GM18867 (cell line): ENCODE results near the gene EPHB2.
"Not testable (repeated sequence)": the region's sequence is repeated elsewhere in the genome, so short reads cannot be mapped to it uniquely, and the experiment has no call there.

Experiments
- ATAC-seq: cut with Tn5 transposase; IDR thresholded peaks from one replicate; pipeline ENCODE4 v1.9.1; 2021; ENCODE audit warnings: mild to moderate bottlenecking, moderate library complexity; ENCODE audit not compliant: unreplicated experiment

EPHB2 gene

DNA sequence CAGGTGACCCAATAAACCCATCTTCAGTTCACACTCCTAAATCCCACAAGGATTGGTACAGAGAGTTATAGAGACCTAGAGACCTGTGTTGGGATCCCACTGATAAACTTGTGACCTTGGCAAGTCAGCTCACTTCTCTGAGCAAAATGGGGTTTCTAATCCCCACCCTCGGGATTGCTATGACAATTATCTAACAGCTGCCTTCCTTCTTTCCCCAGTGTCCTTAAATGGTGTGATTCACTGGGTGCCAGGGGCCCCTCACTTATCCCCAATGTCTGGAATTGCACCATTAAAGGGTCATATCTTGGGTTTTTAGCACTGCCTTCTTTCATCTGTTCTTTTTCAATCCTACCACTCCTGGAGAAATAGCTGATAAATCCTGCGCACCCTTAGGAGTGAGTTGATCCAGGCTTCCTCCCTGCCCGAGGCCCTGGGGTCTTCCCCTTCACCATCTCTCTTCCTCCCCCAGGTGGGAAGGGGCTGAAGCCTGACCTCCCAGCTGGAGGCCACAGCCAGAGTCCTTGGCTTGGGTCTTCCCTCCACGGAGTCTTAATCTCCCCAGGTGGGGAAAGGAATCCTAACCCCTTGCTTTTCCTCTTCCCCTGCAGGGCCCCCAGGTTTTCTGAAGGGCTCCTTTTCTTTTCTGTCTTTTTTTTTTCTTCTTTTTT, 222.3 kb downstream of the EPHB2 start:
- ATAC-seq = no peak

DNA sequence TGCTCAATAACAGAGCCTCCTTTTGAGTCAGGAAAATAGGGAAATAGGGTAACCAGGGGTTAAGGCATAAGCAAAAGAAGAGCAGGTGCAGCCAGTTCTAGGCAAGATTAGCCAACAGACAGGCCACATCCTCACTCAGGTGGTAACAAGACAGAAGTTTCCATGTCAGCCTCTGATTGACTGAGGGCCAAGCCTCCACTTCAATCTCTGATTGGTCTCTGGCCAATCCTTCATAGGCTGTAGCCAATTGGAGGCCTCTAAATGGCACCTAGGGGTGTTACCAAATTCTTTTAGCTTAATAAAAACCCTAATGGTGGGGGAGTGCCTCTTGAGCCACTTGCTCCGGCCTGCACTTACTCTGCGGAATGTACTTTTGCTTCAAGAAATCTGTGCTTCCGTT, 224.8 kb downstream of the EPHB2 start:
- ATAC-seq = no peak

DNA sequence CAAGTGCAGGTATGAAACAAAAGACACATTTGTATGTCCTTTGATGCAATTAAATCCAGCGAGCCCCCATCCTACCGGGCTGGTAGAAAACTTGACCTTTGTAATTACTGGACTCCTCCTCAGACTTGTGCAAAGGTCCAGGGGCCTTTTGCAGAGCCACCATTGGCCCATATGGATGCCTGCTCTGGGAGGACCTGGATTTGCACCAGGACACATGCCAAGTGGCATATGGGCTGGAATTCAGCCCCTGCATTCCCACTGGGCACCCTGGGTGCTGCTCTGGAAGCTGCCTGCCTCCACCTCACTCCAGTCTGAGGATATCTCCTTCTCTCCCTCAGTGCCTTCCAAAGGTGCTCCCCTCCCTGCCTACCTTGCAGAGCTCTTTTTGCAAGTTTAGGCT, 226.0 kb downstream of the EPHB2 start:
- ATAC-seq = no peak

DNA sequence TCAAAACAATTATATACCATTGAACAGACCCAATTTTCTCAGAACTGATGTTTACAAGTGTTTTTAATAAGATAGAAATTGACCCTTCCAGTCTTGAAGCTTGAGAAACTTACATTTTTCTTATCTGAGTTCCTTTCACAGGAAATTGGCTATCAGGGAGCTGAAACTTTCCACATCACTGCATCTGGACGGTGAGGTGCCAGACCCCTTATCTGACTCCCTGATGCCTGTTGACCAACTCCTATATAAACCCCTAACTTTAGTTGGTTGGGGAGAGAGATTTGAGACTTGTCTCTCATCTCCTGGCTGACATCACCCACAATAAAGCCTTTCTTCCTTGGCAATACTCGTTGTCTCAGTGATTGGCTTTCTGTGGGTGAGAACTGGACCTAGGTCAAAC, 230.6 kb downstream of the EPHB2 start:
- ATAC-seq = no peak

GRCh38 chr1:22944346-22945055, 233.9 kb downstream of the EPHB2 start:
- no peak for ATAC-seq

DNA sequence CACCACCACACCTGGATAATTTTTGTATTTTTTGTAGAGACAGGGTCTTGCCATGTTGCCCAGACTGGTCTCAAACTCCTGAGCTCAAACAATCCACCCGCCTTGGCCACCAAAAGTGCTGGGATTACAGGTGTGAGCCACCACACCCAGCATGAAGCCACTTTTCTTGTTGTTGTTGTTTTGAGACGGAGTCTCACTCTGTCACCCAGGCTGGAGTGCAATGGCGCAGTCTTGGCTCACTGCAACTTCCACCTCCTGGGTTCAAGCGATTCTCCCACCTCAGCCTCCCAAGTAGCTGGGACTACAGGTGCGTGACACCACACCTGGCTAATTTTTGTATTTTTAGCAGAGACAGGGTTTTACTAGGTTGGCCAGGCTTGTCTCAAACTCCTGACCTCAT, 234.5 kb downstream of the EPHB2 start:
- ATAC-seq = not testable (repeated sequence)

DNA sequence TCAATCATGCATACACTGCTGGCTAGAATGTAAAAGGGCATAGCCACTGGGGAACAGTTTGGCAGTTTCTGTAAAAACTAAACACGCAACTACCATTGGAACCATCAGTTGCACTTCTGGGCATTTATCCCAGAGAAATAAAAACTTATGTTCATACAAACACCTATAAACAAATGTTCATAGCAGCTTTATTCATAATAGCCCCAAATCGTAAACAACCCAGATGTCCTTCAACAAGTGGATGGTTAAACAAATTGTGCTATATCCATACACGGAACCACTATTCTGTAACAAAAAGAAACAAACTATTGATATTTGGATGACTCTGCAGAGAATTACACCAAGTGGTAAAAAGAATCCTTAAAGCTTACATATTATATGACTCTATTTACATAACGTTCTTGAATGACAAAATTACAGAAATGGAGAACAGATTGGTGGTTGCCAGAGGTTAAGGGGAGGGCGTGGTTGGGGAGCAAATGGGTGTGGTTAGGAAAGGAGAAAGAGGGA, 239.2 kb downstream of the EPHB2 start:
- no peak for ATAC-seq

DNA sequence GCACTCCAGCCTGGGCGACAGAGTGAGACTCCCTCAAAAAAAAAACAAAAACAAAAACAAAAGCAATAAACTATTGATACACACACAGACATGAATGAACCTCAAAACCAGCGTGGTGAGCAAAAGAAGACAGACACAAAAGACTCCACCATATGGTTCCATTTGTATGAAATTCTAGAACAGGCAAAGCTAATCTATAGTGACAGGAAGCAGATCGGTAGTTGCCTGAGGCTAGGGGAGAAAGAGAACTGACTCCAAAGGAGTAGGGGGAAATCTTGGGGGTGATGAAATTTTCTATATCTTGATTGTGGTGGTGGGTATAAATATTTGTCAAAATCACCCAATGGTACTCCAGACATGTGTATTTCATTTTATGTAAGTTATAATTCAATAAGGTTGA, 241.2 kb downstream of the EPHB2 start:
- ATAC-seq = no peak

DNA sequence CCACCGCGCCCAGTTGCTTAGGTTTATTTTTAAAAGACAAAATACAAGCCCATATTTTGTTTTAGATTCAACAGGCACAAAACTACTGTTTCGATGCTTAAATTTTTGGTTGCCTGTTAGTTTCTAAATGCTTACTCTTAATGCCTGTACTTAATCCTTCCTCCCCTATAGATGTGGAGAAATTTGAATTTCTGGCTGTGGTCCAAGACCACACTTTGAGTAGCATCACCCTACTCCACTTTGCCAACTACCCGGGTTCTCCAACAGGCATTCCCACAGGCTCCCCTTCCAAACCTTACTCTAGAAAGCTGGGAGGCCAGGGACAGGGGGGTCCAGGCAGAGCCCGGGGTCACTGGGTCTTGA, 242.0 kb downstream of the EPHB2 start:
- no peak for ATAC-seq

DNA sequence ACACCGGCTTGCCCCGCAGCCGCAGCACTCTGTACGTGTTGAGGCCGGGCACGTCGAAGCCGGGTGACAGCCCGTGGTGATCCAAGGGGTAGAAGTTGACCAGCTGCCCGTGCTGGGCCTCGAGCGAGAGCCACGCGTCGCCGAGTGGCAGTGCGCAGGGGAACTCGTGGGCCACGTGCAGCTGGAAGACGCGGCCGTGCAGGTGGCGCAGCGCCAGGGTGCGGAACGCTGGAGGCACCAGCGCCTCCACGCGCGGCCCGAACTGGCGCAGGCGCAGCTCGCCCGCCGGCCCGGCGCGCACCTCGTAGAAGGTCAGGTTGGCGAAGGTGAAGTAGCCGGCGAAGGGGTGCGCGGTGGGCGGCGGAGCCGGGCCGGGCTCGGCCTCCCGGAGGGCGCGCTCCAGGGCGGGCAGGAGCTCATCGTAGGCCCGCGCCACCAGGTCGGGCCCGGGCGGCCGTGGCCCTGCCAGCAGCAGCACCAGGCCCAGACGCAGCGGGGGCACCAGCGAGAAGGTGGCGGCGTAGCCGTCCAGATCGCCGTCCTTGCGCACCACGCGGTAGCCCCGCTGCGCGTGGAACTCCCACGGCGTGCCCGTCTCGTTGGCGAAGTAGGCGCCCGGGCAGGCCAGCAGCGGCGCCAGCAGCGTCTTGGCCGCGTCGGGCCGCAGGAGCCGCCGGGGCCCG, 242.6 kb downstream of the EPHB2 start:
- ATAC-seq = no peak

GRCh38 chr1:22953740-22954141, 243.1 kb downstream of the EPHB2 start:
- ATAC-seq = no peak

- ATAC-seq = no peak
These were observed 244.5 kb downstream of the EPHB2 start for GRCh38 chr1:22955146-22955545.

DNA sequence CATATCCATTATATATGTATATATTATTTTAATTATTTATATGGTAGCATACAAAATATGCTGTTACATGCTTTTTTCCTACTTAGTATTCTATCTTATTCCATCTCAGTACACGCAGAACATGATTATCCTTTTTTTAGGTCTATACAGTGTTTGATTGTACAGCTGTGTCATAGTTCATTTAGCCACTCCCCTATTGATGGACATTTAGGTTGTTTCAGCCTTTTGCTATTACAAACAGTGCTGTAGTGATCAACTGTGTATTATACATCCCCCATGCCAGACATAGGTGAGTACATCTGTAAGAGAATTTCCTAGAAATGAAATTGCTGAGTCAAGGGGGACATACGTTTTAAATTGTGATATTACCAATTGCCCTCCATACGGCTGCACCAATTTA, 246.4 kb downstream of the EPHB2 start:
- ATAC-seq = no peak

GRCh38 chr1:22958556-22958955, 247.9 kb downstream of the EPHB2 start:
- no peak for ATAC-seq

GRCh38 chr1:22959545-22960360, 249.1 kb downstream of the EPHB2 start:
- no peak for ATAC-seq

GRCh38 chr1:22962558-22962957, 251.9 kb downstream of the EPHB2 start:
- no peak for ATAC-seq

DNA sequence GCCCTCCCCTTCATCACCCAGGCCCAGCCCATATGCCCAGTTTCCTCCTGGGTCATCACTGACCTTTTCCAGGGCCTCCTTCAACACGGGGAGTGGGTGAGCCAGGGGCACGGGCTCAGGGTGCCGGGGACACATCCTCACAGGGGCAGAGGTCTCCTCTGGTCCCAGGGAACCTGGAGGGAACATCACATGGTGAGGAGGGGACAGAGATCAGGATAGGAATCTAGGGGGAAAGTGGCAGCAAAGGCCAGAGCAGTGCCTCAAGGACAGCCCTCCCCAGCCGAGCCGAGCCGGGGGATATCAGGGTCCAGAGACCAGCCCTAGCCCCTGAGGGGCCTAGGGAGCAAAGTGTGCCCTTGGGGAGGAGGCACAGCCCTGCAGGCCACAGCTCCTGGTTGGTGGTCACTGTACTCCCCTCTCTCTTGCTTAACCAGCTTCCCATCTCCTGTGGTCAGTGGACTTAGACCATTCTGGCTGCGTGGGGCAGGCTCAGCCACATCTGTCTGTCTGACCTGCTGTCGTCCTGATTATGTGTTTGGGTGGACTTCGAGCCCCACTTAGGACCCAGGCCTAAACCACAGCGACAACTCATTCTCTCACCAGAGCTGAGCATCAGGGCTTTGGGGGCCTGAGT, 252.5 kb downstream of the EPHB2 start:
- ATAC-seq = no peak

GRCh38 chr1:22966309-22966708, 255.7 kb downstream of the EPHB2 start:
- ATAC-seq = no peak

GRCh38 chr1:22967833-22968232, 257.2 kb downstream of the EPHB2 start:
- no peak for ATAC-seq

- no peak for ATAC-seq
These were observed 258.7 kb downstream of the EPHB2 start for GRCh38 chr1:22969304-22969709.

- no peak for ATAC-seq
These were observed 259.5 kb downstream of the EPHB2 start for GRCh38 chr1:22970096-22970495.
